HG02610 (cell line): ENCODE measurements around the gene TACC2.
"Not testable (repeated sequence)": the region's sequence is repeated elsewhere in the genome, so short reads cannot be mapped to it uniquely, and the experiment has no call there.

ENCODE experiments used
- ATAC-seq: cut with Tn5 transposase; IDR thresholded peaks from one replicate; pipeline ENCODE4 v1.9.1; 2021; ENCODE audit warnings: mild to moderate bottlenecking, moderate library complexity; ENCODE audit not compliant: unreplicated experiment

Gene TACC2

DNA sequence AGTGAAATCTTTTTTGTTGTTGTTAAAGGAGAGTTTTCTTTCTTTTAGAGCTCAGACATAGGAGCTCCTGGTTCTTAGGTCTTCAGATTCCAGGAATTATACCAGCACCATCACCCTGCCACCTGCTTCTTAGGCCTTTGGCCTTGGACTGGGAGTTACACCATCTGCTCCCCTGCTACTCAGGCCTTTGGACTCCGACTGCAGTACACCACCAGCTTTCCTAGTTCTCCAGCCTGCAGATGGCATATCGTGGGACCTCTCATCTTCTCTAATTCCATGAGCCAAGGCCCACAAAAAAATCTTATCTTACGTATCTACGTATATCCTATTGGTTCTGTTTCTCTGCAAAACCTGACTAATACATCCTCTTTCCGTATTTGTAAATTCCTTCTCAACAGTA, 5.1 kb upstream of the TACC2 start:
- ATAC-seq: no peak

DNA sequence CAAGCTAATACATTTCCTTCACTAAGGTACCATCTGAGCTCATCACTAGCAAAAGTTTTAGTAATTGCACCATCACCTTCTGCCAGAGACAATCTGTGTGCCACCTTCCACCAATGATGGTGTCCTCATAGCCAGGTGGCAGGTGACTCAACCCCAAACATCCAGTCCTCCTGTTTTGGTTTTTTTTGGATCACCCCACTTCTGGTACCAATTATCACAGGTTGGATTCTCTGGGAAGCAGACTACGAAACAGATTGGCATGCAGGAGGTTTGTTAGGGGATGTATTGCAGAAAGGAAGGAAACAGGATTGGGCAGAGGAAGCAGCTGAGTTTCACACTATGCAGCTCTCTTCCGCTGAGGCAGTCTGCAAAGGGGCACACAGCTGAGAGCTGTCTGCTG, 4.5 kb upstream of the TACC2 start:
- no peak for ATAC-seq

DNA sequence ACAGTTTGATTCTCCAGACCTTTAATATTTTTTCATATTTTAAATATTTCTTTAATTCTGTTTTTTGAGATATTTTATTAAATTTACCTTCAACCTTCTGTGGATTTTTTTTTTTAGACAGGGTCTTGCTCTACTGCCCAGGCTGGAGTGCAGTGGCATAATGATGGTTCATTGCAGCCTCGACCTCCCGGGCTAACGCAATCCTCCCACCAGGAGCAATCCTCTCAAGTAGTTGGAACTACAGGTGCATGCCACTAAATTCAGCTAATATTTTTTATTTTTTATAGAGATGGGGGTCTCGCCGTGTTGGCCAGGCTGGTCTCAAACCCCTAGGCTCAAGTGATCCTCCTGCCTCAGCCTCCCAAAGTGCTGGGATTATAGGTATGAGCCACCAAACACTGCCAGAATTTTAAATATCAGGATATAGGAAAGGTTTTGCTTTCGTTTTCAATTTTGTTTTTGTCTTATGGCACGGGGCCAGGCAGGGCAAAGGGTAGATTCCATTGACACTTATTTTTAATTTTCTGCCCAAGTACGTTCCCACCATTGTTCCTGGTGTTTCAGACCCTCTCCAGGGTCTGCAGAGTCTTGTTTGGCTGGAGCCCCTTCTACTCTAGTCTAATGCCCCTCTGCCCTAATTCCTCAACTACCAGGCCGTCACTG, 1.2 kb downstream of the TACC2 start:
- no peak for ATAC-seq

DNA sequence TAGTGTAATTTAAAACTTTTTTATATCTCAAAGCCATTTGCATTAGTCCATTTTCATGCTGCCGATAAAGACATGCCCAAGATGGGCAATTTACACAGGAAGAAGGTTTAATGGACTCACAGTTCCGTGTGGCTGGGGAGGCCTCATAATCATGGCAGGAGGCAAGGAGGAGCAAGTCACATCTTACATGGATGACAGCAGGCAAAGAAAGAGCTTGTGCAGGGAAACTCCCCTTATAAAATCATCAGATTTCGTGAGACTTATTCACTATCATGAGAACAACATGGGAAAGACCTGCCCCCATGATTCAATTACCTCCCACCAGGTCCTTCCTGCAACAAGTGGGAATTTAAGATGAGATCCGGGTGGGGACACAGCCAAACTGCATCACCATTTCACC, 2.8 kb downstream of the TACC2 start:
- ATAC-seq: not testable (repeated sequence)

DNA sequence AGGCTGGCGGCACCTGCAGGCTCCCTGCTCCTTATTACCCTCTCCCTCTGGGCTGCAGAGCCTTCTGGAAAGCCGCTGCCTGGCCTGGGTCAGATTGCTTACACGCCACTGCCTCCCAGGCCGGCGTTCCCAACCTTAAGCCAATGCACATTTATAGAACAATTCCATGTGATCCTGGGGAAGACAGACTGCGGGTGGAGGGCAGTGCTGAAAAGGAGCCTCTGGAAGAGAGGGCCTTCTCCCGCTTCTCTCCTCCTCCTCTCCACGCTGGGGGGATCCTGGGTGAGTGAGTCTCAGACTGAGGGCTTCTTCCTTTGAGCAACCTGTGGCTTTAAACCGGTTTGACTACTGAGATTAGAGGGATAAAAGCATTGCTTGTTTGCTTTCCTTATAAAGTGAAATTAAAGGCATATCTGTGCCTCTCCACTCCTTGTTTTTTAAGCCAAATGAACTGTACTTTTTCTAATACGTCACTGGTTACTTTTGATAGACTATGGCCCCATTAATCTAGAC, 5.5 kb downstream of the TACC2 start:
- no peak for ATAC-seq

DNA sequence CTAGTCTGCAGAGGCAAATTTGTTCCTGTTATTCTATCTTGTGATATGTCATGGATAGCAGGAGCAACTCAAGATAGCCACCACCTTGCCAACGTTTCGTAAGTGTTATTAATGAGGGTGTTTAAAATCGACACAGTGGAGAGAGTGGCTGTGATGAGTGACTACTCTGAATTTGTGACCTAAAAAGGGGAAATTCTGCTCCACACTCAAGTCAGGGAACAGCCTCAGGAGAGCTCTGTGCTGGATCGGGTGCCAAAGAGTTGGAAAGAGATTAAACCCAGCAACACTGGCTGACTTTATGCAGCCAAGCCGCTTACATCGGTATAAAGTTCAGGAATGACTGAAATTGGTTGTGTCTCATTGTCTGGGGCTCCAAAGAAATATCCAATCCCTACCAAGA, 9.5 kb downstream of the TACC2 start:
- ATAC-seq: no peak

DNA sequence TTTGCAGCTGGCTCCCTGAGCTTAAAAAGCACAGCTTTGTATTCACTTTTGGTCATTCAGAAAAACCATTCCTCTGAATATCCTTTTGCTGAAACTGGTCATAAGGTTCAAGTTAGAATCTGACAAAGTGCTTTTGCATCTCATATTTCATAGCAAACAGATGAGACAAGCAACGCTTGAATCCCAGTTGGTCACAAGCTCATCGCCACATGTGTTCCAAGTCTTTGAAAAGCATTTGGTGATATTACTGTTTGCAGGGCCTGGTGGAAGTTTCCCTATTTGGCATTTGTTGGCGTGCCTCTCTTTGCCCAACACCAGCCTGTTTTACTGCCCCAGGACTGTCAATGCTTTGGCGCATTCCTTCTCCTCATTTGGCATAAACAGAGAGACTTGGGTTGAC, 10.3 kb downstream of the TACC2 start:
- no peak for ATAC-seq

DNA sequence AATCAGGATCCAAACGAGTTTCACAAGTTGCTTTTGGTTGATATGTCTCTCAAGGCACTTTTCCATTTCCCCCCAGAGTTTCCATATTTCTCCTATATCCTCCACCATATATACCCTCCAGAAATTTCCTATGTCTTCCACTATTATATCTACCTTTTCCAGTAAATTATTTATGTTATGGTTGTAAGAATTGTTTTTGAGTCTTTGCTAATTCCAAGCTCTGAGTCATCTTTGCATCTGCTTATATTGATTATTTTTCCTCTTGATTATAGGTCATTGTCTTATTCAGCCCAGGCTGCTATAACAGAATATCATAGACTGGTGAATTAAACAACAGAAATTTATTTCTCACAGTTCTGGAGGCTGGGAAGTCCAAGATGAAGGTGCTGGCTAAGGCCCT, 12.7 kb downstream of the TACC2 start:
- no peak for ATAC-seq

DNA sequence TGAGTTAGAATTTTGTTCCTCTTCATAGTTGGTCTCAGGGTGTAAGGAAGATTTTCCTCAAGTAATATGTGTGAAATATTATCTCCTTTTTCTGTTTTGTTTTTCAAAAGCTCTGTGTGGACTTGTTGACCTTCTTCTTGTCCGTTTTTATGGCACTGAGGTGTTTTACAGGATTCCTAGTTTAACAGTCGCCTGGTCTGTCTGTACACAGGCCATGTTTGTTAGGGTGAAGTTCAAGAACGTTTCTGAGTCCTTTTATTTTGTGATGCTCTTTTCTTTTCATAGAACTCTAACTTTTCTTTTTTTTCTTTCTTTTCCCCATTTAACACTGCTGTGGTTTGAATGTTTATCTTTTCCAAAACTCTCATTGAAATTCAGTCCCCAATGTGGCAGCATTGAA, 18.5 kb downstream of the TACC2 start:
- no peak for ATAC-seq

DNA sequence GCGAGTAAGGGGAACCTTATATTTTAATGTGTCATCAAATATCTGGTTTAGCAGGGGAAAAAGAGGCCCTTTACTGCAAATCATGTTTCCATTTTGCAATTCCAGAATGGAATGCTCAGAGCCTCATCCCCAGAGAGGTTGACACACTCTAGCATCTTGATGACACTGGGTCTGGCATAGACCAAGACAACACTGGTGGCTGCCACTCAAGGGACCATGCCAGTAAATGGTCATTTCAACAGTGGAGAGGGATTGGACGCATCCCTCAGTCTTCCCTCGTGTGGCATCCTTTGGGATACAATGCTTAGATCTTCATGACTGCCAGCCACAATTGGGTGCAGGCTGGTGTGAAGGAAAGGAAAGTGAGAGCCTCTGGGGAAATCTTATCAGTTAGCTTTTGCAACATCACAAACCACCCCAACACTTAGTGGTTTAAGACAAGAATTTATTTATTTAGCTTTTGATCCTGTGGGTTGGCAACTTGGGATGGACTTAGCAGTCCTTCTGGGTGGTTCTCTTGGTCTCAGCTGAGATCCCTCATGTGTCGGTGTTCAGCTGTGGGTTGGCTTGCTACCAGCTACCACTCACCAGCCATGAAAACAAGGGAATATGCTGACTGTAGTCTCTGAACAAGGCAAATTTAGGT, 21.6 kb downstream of the TACC2 start:
- no peak for ATAC-seq

DNA sequence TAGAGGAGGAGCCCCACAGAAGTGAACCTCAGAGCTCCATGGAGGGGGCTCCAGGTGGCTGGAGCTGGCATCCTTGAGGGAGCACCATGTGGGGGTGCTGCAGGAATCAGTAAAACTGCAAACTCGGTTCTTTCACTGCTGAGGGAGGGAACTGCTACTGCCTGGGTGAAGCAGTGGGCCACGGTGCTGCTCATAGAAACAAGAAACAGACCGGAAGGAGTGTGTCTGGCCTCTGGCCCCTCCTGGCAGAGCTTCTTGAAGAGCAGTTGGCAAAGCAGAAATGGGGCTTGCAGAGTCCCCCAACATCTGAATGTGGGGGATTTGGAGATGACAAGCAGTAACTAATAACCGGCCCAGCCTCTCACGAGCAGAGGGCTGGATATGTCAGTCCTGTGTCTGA, 23.8 kb downstream of the TACC2 start:
- no peak for ATAC-seq

DNA sequence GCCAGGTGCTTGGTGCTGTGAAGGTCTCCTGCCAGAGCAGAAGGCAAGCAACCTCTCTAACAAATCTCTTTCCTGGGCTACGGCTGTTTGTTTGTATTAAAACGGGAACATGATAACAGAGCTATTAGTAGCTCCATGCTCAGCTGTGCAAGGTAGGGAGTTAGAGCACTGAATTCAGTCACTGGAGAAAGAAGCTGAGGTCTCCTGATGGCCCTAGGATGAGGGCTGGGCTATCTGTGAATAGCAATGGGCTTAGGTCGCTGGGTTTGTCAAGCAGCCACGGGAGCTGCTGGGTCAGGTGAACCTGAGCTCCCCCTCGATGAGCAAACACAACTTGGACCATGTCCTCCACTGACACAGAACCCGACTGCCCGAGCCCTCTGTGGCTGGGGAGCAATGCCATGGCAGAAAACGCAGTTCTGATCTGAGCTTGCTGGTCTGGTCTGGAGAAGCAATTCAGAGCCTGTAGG, 24.4 kb downstream of the TACC2 start:
- no peak for ATAC-seq

DNA sequence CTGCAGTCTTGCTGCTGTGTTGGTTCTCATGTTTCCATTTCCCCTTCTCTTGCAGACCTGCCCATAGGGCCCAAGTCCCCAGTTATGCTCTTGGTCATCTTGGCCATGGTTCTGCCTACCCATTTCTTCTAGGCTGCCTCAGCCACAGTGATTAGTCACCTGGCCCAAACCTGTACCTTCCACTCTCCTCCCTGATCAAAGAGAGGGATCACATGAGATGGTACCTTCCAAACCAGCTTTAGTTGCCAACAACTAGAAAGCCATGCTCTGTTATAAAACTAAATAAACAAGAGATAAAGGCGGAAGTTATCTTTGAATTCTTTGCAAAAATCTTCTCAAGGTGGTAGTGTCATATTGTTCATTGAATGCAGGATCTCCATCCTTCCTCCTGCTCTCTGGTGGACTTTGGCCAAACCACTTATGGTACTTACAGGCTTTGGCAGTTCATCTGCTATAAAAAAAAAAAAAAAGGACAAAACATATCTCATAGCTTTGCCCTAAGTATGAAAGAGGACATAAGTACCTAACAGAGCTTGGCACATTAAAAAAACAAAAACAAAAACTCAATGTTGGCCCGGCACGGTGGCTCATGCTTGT, 25.8 kb downstream of the TACC2 start:
- no peak for ATAC-seq

DNA sequence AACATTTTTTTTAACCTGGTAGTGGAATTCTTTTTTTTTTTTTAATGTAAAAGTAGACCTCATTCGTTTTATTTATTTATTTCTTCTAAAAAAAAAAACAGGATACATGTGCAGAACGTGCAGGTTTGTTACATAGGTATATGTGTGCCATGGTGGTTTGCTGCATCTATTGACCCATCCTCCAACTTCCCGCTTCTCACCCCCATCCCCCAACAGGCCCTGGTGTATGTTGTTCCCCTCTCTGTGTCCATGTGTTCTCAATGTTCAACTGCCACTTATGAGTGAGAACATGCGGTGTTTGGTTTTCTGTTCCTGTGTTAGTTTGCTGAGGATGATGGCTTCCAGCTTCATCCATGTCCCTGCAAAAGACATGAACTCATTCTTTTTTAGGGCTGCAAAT, 29.0 kb downstream of the TACC2 start:
- ATAC-seq: not testable (repeated sequence)

DNA sequence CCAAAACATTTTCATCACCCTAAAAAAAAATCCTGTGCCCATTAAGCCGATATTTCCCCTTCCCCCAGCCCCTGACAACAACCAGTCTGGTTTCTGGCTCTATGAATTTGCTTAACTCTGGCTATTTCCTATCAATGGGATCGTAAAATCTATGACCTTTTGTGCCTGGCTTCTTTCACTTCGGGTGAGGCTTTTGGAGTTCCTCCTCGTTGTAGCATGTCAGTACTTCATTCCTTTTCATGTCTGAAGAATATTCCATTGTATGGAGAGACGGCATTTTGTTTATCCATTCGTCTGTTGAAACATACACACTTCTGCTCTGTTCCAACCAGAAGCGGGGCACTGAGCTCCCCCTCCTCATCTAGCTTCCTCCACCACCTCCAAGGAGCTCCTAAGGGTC, 29.5 kb downstream of the TACC2 start:
- no peak for ATAC-seq

DNA sequence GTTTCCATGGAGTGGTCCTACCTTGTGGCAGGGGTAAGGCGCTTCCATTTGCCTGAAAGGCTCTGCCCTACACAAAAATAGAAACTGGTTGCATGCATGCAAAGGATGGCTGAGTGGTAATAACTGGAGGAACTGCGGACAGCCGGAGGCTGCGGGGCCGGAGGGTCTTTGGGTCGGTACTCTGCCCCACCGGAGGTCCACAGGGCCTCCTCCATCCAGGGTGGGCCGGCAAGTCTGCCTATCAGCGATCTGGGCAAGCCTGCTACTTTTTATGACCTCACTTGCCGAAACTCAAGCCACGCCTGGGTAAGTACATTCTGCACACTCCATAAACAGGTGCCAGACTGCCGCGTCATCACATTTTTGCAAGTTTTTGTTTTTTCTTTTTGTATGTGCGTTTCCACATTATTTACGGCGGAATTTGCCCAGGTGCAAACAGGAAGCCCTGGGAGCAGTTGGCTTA, 30.0 kb downstream of the TACC2 start:
- ATAC-seq: no peak

DNA sequence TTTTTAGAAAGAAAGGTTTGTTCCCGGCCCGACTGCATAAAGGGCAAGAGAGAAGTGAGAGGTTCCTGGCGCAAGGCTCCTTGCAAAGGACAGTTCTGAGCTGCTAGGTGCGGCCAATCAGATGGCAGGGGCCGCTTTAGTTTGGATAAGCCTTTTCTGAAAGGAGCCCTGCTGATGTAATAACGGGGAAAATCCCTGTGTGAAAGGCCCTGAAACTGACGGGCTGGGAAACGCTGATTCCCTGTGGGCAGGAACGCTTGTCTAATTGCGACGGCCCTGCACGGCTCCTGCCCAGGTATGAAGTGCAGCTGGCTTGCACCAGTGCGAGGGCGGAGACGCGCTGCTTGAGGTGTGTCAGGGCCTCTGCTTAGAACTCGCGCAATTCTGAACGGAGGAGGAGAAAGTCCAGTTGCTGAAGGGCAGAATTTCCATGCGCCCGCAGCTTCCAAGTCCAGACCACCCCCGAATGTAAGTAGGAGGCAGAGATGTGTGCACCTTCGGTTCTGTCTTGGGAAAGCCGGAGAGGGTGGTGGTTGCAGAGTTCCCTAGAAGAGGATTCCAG, 30.5 kb downstream of the TACC2 start:
- ATAC-seq: no peak

DNA sequence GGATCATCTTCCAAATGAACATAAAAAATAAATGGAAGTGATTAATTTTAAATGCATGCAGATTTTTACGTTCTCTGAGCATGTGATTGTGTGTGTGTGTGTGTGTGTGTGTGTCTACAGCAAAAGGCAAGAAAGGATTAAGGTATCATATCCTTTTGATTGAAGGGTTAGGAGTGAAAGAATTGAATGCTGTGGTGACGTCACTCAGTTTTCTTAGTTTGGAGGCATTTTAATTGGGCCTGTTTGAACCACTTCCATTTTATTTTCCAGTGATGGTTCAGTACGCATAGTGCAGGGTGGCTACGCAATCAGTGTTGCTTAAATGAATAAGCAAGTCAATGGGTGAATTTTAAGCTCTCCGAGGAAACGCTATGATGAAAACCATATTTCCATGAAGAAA, 31.3 kb downstream of the TACC2 start:
- no peak for ATAC-seq

DNA sequence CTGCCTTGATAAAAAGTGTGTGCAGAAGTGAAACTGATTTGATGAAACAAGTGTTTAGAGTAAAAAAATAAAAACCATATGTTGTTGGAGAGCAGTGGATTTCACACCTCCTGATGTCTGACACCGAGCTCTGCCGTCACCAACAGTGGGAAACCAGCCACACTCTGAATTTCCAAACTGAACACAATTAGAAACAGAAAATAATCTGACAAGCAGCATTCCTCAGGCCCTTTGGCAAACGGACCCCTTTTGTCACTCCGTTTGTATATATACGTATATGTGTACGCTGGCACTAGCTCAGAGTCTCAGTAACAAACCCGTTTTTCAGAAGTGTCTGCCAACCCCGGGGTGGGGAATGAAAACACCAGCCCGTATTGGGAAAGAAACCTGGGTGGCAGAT, 32.4 kb downstream of the TACC2 start:
- ATAC-seq: no peak

DNA sequence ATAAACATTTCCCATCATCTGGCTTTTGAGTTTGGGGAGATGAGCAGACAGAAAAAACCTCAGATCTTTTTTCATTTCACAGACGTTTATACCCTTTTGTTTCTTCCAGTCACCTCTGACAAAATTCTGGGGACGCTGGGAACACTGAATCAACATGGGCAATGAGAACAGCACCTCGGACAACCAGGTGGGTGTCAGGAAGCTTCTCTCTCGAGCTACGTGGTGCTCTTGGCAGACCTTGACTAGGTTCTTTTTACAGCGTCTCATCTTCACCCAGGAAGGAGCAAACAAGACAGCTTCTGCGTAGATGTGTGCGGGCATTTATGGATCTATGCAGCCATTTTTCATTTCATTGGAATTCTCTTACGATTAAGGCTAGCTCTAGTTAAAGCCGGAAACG, 32.9 kb downstream of the TACC2 start:
- ATAC-seq: no peak

DNA sequence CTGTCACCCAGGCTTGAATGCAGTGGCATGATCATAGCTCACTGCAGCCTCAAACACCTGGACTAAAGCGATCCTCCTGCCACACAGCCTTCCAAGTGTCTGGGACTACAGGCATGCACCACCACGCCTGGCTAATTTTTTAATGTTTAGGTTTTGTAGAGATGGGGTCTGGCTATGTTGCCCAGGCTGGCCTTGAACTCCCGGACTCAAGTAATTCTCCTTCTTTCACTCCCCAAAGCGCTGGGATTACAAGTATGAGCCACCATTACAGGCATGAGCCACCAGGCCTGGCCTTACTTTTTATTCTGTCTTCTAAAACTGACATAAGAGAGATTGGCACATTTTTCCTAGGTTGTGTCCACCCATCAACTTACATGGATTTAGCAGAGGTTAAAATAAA, 33.3 kb downstream of the TACC2 start:
- no peak for ATAC-seq

DNA sequence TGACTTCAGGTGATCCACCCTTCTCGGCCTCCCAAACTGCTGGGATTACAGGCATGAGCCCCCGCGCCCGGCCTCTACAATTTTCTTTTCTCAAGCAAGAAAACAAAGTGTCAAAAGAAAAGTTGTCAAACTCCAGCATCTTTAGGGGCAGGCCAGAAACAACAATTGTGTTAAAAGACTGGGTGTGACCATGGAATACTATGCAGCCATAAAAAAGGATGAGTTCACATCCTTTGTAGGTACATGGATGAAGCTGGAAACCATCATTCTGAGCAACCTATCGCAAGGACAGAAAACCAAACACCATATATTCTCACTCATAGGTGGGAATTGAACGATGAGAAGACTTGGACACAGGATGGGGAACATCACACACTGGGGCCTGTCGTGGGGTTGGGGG, 34.3 kb downstream of the TACC2 start:
- not testable (repeated sequence) for ATAC-seq
